Caco-2 (cell line): ENCODE measurements around the gene CD99L2. TPM values are rescaled to one million over a fixed set of nuclear protein-coding genes. Genes with fewer than 3 reads are reported as not detected.

ENCODE experiments used
- BruUV-seq: library from RNA; stranded (reverse); fragments of 400-500 nt; replicated peaks from 2 replicates; lab custom pipeline; 2021; lab: Mats Ljungman, UMichigan
- CTCF ChIA-PET: fragments of 300-600 bp; sonication (Branson Sonifier 250); formaldehyde crosslinking; loops from one replicate; lab custom pipeline; 2022; ENCODE audit warnings: antibody characterized with exemption; lab: Charles Lee
- POLR2A ChIA-PET: fragments of 300-600 bp; sonication (Branson Sonifier 250); formaldehyde crosslinking; loops from one replicate; lab custom pipeline; 2022; ENCODE audit warnings: antibody characterized with exemption; lab: Charles Lee
- DNase-seq, 2 experiments: peaks; one replicate each; pipeline versions ENCODE4 v3.0.0 to v3.0.0-alpha.2; 2020 to 2022
- H3K27me3 ChIP-seq: replicated peaks from 2 replicates; pipeline ENCODE4 v1.6.0; 2011; ENCODE audit warnings: low read length; ENCODE audit not compliant: control insufficient read depth, insufficient read depth
- H3K36me3 ChIP-seq: 2 replicates; pipeline ENCODE4 v1.5.1; 2011; ENCODE audit warnings: low read length; ENCODE audit not compliant: control insufficient read depth, insufficient read depth
- H3K4me1 ChIP-seq: fragments of 250-450 bp; sonication (Bioruptor Pico); 2 replicates; pipeline ENCODE4 v1.5.1; 2020; ENCODE audit warnings: mild to moderate bottlenecking
- H3K4me3 ChIP-seq: 2 replicates; pipeline ENCODE4 v1.5.1; 2011; ENCODE audit warnings: low read depth, mild to moderate bottlenecking, control low read depth, low read length
- H3K9me3 ChIP-seq: fragments of 250-450 bp; sonication (Bioruptor Pico); 2 replicates; pipeline ENCODE4 v1.5.1; 2020; ENCODE audit warnings: mild to moderate bottlenecking, moderate library complexity
- H3K27ac Mint-ChIP-seq: one replicate; pipeline ENCODE4 v1.8.0; 2022; ENCODE audit warnings: mixed read lengths; ENCODE audit not compliant: unreplicated experiment
- H3K27me3 Mint-ChIP-seq: one replicate; pipeline ENCODE4 v1.8.0; 2022; ENCODE audit warnings: mixed read lengths; ENCODE audit not compliant: insufficient read depth, unreplicated experiment
- H3K36me3 Mint-ChIP-seq: one replicate; pipeline ENCODE4 v1.8.0; 2022; ENCODE audit warnings: mild to moderate bottlenecking, mixed read lengths; ENCODE audit not compliant: insufficient read depth, unreplicated experiment
- H3K4me1 Mint-ChIP-seq: one replicate; pipeline ENCODE4 v1.8.0; 2022; ENCODE audit warnings: low read depth, mixed read lengths; ENCODE audit not compliant: unreplicated experiment
- H3K4me3 Mint-ChIP-seq: one replicate; pipeline ENCODE4 v1.8.0; 2022; ENCODE audit warnings: mild to moderate bottlenecking, moderate library complexity, mixed read lengths; ENCODE audit not compliant: unreplicated experiment
- H3K9me3 Mint-ChIP-seq: one replicate; pipeline ENCODE4 v1.8.0; 2022; ENCODE audit warnings: mixed read lengths; ENCODE audit not compliant: unreplicated experiment
- CTCF ChIP-seq, 2 experiments: fragments of 200-600 bp in 1 of 2; IDR thresholded peaks; 1 replicate in 1 of 2; 2 replicates in 1 of 2; pipeline versions ENCODE4 v1.5.1 to v1.8.0; 2011 to 2022; ENCODE audit warnings: antibody characterized with exemption in 1 of 2, control low read depth in 1 of 2, inconsistent platforms in 1 of 2, low read depth in 1 of 2, low read length in 1 of 2, mild to moderate bottlenecking in 1 of 2, moderate library complexity in 1 of 2; ENCODE audit not compliant: insufficient read depth in 1 of 2, severe bottlenecking in 1 of 2, unreplicated experiment in 1 of 2
- intact Hi-C: fragments of 100-400 bp; cut with micrococcal nuclease; formaldehyde crosslinking; loops from one replicate; pipeline ENCODE4 v1.10.0; 2022; ENCODE audit not compliant: unreplicated experiment
- total RNA-seq: library from RNA; stranded (reverse); gene quantifications from 2 replicates; pipeline ENCODE4 v1.2.3, GENCODE V29; 2022

The CD99L2 gene
- total RNA-seq, 1 experiment from 2014 or later: 8.6 TPM

DNA sequence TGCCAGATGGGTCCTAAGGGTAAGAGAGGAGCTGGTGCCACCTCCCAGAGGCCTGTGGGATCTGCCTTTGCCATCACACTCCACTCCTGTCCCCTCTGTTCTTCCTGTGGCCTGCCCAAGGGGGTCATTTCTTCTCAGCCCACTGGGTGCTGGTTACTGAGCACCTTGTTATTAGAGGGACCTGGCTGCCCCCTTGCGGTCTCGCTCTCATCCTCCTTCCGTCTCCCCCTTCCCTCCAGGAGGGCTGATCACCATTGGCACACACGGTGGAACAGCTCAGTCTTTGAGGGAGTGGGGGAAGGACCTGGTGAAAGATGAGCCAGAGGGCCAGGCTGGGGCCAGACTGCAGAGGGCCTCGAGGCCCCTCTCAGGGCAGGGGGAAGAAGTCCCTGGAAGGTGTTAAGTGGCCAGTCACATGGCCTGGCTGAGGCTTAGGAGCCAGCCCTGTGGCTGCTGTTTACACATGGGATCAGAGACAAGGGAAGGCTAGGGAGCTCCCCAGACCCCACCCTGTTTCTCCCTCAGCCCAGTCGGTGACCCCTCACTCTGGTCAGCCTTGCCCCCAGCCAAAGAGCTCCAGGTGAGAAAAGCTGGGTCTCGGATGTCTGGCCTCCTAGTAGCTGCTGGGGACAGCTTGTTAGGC is 137.2 kb downstream of the CD99L2 start:
- Histone ChIP-seq H3K9me3 (no peaks in the 10 kb centered on the region), H3K36me3 (no peaks in the 10 kb centered on the region)

GRCh38 chrX:150759568-150760416 is 138.7 kb downstream of the CD99L2 start:
- no peaks in the 10 kb centered on the region for H3K36me3 ChIP-seq
- no peaks in the 10 kb centered on the region for H3K4me1 ChIP-seq
- no TSS peak for BruUV-seq
- no peaks in the 10 kb centered on the region for H3K4me1 Mint-ChIP-seq
- H3K27me3 ChIP-seq: no peaks in the 10 kb centered on the region
- CTCF ChIA-PET: no interaction called here
- intact Hi-C loops: no loop called here
- no peaks in the 10 kb centered on the region for H3K9me3 Mint-ChIP-seq
- no peaks in the 10 kb centered on the region for H3K9me3 ChIP-seq
- POLR2A ChIA-PET: no interaction called here
- H3K27ac Mint-ChIP-seq: no peak overlapping the region
- no peak overlapping the region for H3K4me3 Mint-ChIP-seq
- H3K36me3 Mint-ChIP-seq: peaks cover 21% of the 10 kb centered on the region
- no peak for TF ChIP-seq CTCF (IDR thresholded peaks at IDR 0.05; ENCODE audit: insufficient read depth in 1 of 2, low read depth in 1 of 2, low read length in 1 of 2, severe bottlenecking in 1 of 2, unreplicated experiment in 1 of 2)
- no peak overlapping the region for H3K4me3 ChIP-seq
- H3K27me3 Mint-ChIP-seq: no peaks in the 10 kb centered on the region
- DNase-seq: no peak

More for the DNA sequence above, 137.2 kb downstream of the CD99L2 start:
- no peak for TF ChIP-seq CTCF (IDR thresholded peaks at IDR 0.05; ENCODE audit: insufficient read depth in 1 of 2, low read depth in 1 of 2, low read length in 1 of 2, severe bottlenecking in 1 of 2, unreplicated experiment in 1 of 2)
- Mint-ChIP-seq H3K27me3 (no peaks in the 10 kb centered on the region), H3K4me1 (no peaks in the 10 kb centered on the region), H3K4me3 (no peak overlapping the region), H3K9me3 (no peaks in the 10 kb centered on the region), H3K27ac (no peak overlapping the region), H3K36me3 (peaks cover 21% of the 10 kb centered on the region)
- POLR2A ChIA-PET: no interaction called here
- Histone ChIP-seq H3K4me1 (no peaks in the 10 kb centered on the region), H3K4me3 (no peak overlapping the region), H3K27me3 (no peaks in the 10 kb centered on the region)
- DNase-seq: no peak
- no TSS peak for BruUV-seq
- CTCF ChIA-PET: no interaction called here
- intact Hi-C loops: no loop called here

GRCh38 chrX:150757371-150757770 is 141.1 kb downstream of the CD99L2 start:
- BruUV-seq: no TSS peak
- H3K4me1 ChIP-seq: no peaks in the 10 kb centered on the region
- no peaks in the 10 kb centered on the region for H3K36me3 ChIP-seq
- H3K27me3 ChIP-seq: no peaks in the 10 kb centered on the region
- ChIA-PET CTCF (no interaction called here), POLR2A (no interaction called here)
- H3K9me3 ChIP-seq: no peaks in the 10 kb centered on the region
- no peak for TF ChIP-seq CTCF (IDR thresholded peaks at IDR 0.05; ENCODE audit: insufficient read depth in 1 of 2, low read depth in 1 of 2, low read length in 1 of 2, severe bottlenecking in 1 of 2, unreplicated experiment in 1 of 2)
- intact Hi-C loops: no loop called here
- Mint-ChIP-seq H3K36me3 (peaks cover 13% of the 10 kb centered on the region), H3K4me3 (no peak overlapping the region), H3K4me1 (no peaks in the 10 kb centered on the region), H3K9me3 (no peaks in the 10 kb centered on the region), H3K27me3 (no peaks in the 10 kb centered on the region), H3K27ac (no peak overlapping the region)
- H3K4me3 ChIP-seq: no peak overlapping the region
- DNase-seq: no peak
